GM12864 (cell line): ENCODE data around the gene PLXNC1.

Experiments used
- DNase-seq: peaks from one replicate; pipeline ENCODE4 v3.0.0-alpha.2; 2011; ENCODE audit warnings: low read depth
- H3K4me3 ChIP-seq: 2 replicates; pipeline ENCODE4 v1.5.1; 2011; ENCODE audit warnings: mild to moderate bottlenecking, low read depth, low read length, control low read depth
- TF ChIP-seq, protein P1 (sequence below): IDR thresholded peaks from 2 replicates; pipeline ENCODE4 v1.5.1; 2011; ENCODE audit warnings: low read depth, mild to moderate bottlenecking, moderate library complexity, low read length, control low read depth, inconsistent platforms; ENCODE audit errors: missing control alignments

The PLXNC1 gene

GRCh38 chr12:94167071-94167755 lies 18.8 kb downstream of the PLXNC1 start:
- no peak for DNase-seq
- H3K4me3 ChIP-seq, result no peak overlapping the region
- TF ChIP-seq, protein P1, sequence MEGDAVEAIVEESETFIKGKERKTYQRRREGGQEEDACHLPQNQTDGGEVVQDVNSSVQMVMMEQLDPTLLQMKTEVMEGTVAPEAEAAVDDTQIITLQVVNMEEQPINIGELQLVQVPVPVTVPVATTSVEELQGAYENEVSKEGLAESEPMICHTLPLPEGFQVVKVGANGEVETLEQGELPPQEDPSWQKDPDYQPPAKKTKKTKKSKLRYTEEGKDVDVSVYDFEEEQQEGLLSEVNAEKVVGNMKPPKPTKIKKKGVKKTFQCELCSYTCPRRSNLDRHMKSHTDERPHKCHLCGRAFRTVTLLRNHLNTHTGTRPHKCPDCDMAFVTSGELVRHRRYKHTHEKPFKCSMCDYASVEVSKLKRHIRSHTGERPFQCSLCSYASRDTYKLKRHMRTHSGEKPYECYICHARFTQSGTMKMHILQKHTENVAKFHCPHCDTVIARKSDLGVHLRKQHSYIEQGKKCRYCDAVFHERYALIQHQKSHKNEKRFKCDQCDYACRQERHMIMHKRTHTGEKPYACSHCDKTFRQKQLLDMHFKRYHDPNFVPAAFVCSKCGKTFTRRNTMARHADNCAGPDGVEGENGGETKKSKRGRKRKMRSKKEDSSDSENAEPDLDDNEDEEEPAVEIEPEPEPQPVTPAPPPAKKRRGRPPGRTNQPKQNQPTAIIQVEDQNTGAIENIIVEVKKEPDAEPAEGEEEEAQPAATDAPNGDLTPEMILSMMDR, result no peak

DNA sequence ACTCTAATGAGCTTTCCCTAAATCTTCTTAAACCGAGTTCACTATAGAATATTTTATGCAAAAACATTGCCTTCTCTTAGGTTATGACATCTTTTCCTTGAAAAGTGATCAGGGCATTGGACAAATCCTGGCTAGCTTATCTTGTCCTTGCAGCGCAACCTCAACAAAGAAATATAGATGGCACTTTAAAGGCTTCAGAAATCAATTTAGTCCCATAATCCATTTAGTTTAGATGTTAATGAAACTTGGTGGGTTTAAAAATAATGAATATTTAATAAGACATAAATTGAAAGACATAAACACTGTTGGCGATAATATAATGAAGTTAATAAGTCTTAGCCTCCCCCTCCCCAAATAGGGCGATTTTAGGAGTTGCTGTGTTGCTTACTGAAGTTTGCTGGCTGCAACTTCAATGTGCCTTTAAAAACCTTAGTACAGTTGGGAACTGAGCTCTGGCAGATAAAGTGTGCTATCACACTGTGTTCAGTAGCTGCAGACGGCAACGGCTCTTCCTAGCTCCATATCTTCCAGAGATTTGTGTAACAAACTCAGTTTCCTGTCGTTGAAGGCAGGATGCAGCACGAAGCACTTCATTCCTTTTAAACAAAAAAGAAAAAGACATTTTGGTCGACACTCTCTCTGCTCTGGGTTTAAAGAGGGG lies 19.5 kb downstream of the PLXNC1 start:
- TF ChIP-seq, protein P1, result no peak
- H3K4me3 ChIP-seq, result no peak overlapping the region
- no peak for DNase-seq

DNA sequence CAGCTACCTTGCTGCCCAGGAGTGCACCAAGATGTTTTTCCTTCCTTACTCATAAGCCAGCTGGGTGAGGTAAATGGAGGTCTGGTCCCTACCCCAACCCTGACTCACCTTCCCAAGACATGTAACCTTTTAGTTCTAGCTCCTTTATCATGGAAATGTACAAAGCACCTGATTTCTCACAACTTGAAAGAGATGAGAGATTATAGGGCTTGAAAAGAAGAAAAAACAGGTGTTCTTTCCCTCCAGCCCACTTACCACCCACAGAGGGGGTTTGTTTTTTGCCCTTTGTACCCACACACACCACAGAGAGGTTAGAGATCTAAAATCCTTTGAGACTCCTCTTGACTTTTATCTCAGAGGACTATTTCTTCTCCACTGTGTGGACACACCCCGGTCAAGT lies 21.1 kb downstream of the PLXNC1 start:
- no peak for DNase-seq
- TF ChIP-seq, protein P1, result no peak
- no peak overlapping the region for H3K4me3 ChIP-seq

- TF ChIP-seq, protein P1, result no peak
- DNase-seq, result no peak
- H3K4me3 ChIP-seq, result no peak overlapping the region
These were observed 21.8 kb downstream of the PLXNC1 start for GRCh38 chr12:94169966-94170689.

DNA sequence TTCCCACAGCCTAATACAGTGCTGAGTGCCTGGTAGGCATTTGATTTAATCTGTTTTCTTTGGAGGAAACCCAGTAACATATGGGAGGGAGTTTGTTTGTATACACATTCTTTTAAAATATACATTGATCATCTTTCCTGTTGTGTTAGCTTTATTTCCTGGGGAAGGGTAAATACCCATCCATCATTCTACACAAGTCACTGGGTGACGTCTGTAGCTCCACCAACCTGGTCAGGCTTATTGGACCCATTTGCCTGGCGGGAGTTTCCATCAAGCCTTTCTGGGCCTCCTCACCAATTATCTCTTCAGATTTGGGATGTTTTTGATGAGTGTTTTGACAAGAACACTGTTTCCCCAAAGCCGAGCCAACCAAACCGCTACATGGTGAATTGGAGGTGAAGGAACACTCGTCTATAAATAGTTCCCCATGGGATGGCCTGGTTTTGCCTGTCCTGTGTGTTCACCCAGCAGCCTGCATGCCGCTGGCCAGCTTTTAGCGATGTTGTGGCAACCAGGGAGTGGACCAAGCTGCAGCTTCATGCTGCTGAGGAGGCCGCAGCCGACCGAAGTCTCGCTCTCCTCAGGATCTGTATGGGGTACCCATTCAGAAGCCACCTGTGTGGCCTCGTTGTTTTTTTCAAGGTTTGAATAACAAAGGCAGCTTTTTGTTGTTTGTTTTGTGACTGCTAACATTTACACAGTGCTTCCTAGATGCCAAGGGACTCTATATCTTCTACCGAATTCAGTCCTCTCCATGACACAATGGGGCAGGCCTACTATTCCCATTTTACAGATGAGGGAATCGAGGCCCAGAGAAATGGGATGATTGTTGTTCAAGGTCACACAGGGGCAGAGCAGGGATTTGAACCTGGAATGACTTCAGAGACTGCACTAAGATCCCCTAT lies 22.6 kb downstream of the PLXNC1 start:
- H3K4me3 ChIP-seq, result no peak overlapping the region
- DNase-seq, result no peak
- TF ChIP-seq, protein P1, result no peak

DNA sequence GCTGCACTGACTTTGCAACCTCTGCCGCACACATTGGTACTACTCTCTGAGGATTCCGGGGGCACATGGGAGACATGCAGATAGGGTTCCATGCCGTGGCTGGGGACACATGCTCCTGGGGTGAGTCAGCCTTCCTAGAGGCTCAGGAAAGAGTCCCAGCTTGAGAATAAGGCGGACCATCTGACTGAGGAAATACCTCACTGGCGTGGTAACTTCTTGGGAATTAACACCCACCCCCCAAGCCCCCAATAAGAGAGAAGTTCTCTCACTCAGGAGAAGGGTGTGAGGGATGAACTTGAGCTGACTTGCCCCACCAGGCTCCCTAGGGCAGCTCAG lies 23.2 kb downstream of the PLXNC1 start:
- H3K4me3 ChIP-seq, result no peak overlapping the region
- DNase-seq, result no peak
- TF ChIP-seq, protein P1, result no peak
